HG02759 (cell line): ENCODE measurements around the gene NLRP9.

Experiments used
- ATAC-seq: cut with Tn5 transposase; IDR thresholded peaks from one replicate; pipeline ENCODE4 v1.9.1; 2021; ENCODE audit warnings: mild to moderate bottlenecking, moderate library complexity; ENCODE audit not compliant: unreplicated experiment

The NLRP9 gene

DNA sequence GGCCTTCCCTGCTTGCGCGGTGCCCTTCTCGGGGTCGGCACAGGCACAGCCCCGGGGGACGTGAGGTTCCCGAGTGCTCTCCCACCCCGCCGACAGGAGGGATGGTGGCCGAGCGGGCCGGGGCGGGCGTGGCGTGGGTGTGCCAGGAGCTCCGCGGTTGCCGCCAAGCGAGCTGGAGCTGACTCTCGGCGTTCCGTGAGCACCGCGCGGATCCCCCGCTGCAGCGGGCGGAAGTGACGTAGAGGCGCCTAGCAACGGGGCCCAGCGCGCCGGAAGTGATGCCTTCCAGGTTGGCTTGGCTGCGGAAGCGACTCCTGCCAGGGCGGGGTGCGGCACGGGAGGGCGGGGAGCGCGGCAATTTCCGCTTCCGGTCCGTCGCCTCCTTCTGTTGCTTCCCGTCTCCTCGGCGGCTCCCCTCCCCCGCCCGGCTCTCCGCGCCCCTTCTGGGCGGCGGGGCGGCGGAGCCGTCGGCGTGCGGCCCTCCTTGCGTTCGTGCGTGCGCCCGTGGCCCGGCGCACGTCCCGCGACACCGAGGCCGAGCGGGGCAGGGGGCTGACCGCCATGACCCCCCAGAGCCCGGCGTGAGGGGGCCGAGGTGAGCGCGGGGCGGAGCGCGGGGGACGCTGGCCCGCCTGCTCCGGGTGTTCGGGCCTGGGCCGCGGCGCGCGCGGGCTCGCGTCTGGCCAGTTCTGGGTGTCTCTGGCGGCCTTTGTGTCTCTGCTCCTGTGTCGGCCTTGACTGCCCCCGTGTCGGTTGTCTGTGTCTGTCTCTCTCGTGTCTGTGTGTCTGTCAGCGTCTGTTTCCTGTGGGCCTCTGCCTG is 63.2 kb downstream of the NLRP9 start, which contains the start of gene EPN1:
Gene EPN1, plus strand, starts transcription at position 386 of the 820 bp plus-strand sequence. CDS start 3,402 bp downstream, outside the sequence.
- ATAC-seq, result peak; percentile 73

- no peak for ATAC-seq
Measured at GRCh38 chr19:55674459-55674840, 63.8 kb downstream of the NLRP9 start.

GRCh38 chr19:55673889-55674288 is 64.3 kb downstream of the NLRP9 start:
- ATAC-seq, result no peak

DNA sequence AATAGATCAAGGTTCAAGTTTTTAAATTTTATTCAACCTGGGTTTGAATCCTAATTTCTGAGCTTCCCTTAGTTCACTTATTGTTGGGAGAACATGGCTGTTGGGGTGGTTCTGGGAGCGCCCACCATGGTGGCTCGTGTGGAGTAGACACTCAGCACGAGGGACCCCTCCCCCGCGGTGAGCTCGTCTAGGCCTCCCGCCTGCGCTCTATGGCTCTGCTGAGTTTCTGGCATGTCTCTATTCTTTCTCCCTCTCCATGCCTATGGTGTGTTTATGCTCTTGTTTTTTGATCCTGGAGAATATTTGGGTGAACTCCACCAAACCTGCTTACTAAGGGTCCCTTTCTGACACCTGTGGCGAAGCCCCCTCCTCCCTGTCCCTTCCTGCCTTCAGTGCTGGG is 64.7 kb downstream of the NLRP9 start:
- no peak for ATAC-seq

GRCh38 chr19:55672418-55672817 is 65.8 kb downstream of the NLRP9 start:
- ATAC-seq, result no peak

GRCh38 chr19:55671054-55671378 is 67.2 kb downstream of the NLRP9 start:
- no peak for ATAC-seq

- ATAC-seq, result no peak
Measured at GRCh38 chr19:55670280-55671053, 67.7 kb downstream of the NLRP9 start.

DNA sequence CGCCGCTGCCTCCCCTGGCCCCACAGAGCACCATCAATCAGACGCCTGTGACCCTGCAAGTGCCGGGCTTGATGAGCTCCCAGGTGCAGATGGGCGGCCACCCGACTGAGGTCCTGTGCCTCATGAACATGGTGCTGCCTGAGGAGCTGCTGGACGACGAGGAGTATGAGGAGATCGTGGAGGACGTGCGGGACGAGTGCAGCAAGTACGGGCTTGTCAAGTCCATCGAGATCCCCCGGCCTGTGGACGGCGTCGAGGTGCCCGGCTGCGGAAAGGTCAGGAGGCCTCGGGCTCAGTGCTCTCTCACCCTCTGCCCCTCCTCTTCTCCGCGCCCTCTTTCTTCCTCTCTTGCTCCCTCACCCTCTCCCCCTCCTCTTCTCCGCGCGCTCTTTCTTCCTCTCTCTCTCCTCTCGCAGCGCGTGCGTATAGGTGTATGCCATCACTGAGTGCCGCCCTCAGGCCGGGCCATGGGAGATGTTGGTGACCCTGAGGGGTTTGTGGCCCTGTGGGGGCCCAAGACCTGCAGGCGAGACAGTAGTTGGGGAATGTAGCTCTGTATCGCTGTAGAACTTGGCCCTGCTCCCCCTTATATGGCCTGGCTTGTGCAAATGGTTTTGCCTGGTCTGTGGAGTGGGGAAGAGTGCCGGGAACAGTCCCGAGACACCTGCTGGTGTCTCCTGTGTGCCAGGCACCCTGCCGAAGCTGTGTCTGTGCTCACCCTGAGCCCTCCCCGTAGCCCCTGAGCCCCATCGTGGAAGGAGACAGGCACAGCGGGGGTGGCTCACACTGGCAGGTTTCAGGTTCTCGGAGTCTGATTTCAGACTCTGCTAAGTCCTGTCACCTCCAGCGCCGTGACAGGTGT is 68.6 kb downstream of the NLRP9 start:
- no peak for ATAC-seq

- ATAC-seq, result no peak
Measured at GRCh38 chr19:55668603-55669348, 69.4 kb downstream of the NLRP9 start.

DNA sequence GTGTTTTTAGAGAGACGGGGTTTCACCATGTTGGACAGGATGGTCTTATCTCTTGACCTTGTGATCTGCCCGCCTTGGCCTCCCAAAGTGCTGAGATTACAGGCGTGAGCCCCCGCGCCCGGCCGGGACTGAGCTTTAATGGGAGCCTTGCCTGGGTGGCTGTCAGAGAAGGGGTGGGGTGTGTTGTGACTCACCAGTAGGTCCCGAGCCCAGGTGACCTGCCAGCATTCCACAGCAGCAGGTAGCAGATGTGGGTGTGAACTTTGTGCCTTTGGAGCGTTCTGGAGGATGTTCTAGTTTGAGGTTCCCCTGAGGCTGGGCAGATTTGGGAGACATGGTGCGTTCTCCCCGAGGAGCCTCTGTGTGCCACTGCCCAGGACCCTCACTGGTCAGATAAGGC is 70.2 kb downstream of the NLRP9 start:
- ATAC-seq, result no peak

DNA sequence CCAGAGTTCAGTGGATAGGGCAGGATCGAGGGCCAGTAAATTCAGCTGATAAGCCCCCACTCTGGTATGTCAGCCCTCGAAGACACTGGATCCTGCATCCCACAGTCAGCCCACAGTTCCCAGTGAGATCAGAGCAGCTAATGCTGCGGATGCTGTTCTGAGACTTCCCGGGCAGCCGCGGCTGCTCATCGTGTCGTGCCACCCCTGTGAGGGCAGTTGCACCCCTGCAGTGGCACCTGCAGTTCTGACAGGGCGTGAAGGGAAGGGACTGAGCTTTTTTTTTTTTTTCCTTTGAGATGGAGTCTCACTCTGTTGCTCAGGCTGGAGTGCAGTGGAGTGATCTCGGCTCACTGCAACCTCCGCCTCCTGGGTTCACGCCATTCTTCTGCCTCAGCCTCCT is 70.7 kb downstream of the NLRP9 start:
- ATAC-seq, result no peak

- ATAC-seq, result no peak
Measured at GRCh38 chr19:55667006-55667381, 71.2 kb downstream of the NLRP9 start.

DNA sequence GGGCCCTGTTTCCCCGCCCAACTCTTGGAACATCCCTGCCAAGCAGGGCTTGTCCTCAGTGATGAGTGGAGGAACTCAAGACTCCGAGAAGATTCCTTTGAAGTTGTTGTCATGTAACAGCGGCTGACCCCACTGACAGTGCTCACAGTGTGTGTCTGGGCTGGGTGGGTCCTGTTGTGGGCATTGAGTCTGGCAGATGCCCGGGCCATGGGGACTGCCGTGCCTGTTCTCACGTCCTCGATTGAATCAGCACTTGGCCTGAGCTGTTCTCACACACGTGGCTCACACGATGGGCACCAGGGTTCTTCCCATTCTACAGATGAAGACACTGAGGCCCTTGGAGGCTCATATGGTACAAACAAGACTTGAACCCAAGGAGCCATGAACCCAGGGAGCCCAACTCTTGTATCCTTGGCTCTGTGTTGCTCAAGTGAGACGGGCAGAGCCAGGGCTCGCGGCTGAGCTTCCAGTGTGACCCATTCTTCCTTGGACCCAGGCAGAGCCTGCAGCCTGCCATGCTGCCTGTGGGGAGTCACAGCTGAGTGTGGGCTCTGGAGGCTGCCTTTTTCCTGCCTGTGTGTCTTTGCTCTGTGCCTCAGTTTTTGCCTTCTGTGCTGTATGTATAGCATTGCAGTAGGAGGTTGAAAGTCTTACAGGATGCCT is 71.7 kb downstream of the NLRP9 start:
- no peak for ATAC-seq

DNA sequence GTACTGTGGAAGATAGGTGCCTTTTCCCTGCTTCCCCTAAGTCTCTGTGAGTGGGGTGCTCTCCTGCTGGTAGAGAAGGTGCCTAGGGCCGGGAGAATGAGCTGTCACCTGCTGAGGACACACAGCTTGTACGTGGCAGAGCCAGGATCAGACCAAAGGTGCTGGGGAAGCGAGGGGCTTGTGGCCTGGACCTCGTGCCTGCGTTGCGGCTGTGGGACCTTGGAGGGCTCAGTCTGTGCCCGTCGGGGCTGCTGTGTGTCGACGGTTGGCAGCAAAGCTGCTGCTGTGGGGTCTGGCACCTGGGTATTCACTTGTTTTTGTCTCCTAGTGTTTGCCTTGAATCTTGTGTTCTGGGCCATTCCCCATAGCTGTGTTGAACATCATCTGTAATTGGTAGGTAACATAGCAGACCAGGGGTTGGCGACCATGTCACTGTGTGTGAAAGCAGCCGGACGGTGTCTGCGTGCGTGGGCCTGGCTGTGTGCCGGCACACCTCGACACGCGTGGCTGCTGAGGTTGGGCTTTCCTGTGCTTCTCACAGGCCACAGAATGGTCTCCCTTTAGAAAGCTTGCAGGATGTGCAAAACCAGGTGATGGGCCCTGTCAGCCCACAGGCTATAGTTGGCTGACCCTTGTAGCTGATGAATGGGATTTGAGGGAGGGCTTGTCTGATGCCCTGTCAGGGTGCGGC is 74.2 kb downstream of the NLRP9 start:
- ATAC-seq, result no peak

GRCh38 chr19:55661826-55662225 is 76.4 kb downstream of the NLRP9 start:
- ATAC-seq, result no peak

DNA sequence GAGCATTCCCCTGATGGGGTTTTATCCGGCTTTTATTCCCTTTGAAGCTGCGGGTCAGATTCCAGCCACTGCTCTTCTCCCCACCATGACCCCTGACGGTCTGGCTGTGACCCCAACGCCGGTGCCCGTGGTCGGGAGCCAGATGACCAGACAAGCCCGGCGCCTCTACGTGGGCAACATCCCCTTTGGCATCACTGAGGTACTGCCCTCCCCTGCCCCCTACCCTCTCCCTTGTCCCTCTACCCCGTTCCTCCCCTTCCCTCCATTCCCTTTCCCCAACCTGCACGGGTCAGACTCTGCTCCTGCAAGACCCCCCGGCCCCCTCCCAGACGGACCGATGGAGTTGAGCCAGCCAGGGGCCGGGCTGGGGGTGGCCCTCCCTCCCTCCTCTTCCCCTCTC is 77.2 kb downstream of the NLRP9 start:
- ATAC-seq, result no peak

- no peak for ATAC-seq
Measured at GRCh38 chr19:55660404-55660803, 77.8 kb downstream of the NLRP9 start.

GRCh38 chr19:55659822-55660221 is 78.4 kb downstream of the NLRP9 start:
- no peak for ATAC-seq

DNA sequence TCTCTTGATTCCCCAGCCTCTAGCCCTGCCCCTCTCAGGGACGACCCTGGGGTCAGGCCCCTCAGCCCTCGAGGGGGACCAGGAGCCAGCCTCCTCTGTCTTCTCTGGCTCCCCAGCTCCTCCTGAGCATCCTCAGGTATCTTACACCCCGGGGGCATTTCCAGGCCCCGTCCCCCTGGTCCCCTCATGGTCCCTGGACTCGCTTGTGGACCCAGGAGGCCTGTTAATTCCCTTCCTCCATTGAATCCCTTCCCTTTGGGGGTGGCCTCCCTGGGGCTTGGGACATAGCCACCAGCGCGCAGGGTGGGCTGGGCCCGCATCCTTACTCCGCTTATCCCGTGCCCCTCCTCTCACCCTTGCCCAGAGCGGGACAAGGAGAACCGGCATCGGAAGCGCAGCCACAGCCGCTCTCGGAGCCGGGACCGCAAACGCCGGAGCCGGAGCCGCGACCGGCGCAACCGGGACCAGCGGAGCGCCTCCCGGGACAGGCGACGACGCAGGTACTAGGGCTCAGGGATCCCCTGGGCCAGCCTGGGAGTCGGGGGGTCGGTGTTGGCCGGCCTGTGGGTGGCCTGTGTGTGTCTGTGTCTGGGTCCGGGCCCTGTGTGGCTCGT is 79.2 kb downstream of the NLRP9 start:
- no peak for ATAC-seq
